HG03196 (cell line): ENCODE measurements around the gene TMEM151B.
A peak's percentile ranks its signal among the peaks of the same experiment; 100 is the strongest.

Source experiments
- ATAC-seq: cut with Tn5 transposase; IDR thresholded peaks from one replicate; pipeline ENCODE4 v1.9.1; 2021; ENCODE audit not compliant: unreplicated experiment

TMEM151B gene

DNA sequence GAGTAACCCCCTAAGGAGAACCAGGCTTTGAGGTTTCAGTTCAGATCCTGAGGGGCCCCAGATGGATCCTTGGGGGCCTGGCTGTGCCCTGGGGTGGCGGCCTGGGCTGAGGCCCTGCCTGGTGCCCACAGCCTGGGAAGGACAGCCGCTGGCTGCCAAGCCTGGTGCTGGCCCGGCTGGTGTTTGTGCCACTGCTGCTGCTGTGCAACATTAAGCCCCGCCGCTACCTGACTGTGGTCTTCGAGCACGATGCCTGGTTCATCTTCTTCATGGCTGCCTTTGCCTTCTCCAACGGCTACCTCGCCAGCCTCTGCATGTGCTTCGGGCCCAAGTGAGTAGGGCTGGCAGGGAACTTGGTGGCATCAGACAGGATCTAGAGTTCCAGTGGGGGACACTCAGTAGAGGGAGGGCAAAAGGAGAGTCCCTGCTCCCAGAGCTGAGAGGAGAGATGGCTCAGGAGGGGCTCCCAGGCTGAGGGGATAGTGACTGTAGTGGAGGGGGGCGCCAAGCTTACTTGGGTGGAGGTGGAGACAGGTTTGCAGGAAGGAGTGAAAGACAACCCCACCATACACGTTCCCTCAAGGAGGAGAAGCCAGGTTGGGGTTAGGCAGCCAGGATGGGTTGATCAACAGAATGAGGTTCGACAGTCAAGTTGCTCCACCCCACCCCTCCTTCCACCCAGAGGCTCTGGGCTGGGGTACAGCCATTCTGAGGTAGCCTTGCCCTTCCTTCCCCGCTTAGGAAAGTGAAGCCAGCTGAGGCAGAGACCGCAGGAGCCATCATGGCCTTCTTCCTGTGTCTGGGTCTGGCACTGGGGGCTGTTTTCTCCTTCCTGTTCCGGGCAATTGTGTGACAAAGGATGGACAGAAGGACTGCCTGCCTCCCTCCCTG is 37.3 kb upstream of the TMEM151B start:
- no peak for ATAC-seq

GRCh38 chr6:44233567-44234100 is 36.6 kb upstream of the TMEM151B start:
- ATAC-seq, result no peak

DNA sequence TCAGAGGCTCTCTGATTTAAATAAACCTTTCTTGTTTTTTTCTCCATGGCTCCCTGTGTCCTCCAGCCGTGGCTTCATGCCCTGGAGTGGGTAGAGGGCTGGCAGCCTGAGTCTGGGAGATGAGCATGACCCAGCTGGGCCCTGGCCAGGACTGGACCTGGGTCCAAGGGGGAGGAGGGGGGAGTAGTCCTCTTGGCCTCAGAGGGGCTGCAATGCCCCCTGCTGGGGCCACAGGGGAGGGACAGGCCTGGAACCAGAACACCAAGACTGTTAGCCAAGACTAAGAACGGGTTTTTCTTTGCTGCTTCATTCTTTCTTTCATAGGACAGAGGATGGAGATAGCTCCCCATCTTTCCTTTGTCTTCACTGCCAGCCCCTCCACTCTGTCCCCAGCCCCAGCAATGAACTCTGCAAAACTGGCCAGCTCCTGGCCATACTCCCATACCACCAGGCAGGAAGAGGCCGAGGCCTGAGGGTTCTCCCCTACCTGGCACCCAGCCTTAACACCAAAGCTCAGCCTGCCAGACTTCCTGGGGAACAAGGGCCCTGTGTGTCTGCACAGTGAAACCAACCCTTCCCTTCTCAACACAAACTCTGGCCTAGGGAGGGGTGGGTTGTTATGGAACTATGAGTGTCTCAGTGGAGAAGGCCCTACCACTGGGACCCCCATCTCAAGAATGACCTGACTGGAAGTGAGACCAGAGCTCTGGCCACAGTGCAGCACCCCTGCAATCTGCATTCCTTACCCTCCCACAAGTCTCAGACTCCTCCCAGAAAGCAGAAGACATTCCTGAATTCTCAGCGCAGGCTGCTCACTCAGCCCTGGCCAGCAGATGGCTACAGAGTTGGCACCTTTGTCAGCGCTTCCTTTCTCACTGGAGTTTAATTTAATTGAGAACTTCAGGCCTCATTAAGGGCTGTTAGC is 35.9 kb upstream of the TMEM151B start:
- ATAC-seq, result no peak

- ATAC-seq, result no peak
Observed at GRCh38 chr6:44235269-44235668, 35.0 kb upstream of the TMEM151B start.

- ATAC-seq, result no peak
Observed at GRCh38 chr6:44235891-44236516, 34.2 kb upstream of the TMEM151B start.

- ATAC-seq, result peak; percentile 69
Observed at GRCh38 chr6:44237021-44237812, 33.0 kb upstream of the TMEM151B start.

DNA sequence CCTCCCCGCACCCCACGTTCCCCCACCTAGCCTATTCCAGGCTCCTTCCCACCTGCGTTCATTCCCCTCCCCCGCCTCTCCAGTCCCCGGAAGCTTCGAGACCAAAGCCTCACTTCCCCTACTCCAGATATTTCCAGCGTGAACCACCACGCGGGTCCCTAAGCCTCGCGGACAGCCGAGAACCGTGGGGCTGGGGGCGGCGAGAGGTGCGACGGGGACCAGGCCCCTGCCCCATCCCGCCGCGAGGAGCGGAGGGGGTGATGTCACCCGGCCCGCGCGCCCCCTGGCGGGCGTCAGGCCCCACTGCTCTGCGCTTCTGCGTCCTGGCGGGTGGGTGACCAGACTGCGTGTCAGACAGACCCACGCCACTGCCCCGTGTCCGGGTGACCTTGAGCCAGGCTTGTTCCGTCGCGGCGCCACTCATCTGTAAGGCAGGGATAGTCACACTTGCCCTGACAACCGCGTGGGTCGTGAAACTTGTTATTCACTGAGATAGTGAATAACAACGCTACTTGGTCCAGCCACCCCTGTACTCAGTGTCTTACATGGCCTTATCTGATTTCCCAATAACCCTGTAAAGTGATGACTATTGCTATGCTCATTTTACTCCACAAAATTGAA is 32.3 kb upstream of the TMEM151B start:
- ATAC-seq, result peak; percentile 69

DNA sequence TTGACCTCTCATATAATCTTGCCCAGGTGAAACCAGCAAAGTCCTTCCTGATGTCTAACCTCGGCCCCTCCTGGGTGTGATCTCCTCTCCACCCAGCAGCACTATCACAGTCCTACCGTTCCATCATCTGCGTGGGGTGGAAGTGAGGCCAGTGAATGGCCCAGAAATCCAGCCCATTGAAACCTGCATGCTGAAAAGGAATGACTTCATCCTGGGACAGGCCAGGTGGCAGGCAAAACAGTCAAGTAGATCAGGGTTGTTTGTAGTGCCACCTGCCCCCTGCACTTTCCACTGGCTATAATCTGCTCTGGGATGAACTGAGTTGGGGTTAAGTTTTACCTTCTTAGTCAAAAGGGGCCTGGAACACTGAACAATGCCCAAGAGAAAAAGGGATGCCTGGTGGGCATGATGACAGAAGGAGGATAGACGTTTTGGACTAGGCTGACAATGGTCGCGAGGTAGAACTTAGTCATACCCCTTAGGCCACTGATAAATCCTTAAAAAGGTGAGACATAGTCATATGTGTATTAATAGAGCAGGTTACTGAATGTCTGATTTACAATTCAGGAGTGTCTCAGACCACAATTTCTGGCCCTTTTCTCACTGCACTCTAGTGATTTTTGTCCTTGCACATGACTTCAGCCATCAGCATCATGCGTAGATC is 31.4 kb upstream of the TMEM151B start:
- ATAC-seq, result no peak

DNA sequence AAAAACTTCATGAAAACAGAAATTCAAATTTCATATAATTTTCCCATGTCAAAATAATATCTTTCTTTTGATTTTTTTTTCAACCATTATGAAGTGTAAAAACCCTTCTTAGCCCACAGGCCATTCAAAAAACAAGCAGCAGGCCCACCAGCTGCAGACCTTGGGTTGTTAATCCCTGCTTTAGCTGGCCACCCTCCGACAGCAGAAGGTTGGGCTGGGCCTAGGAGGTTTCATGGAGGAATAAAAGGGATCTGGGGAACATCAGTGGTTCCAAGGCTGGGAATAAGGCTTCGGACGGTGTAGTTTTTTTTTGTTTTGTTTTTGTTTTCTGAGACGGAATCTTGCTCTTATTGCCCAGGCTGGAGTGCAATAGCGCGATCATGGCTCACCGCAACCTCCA is 26.9 kb upstream of the TMEM151B start:
- no peak for ATAC-seq

GRCh38 chr6:44245391-44245911 is 24.8 kb upstream of the TMEM151B start:
- no peak for ATAC-seq

DNA sequence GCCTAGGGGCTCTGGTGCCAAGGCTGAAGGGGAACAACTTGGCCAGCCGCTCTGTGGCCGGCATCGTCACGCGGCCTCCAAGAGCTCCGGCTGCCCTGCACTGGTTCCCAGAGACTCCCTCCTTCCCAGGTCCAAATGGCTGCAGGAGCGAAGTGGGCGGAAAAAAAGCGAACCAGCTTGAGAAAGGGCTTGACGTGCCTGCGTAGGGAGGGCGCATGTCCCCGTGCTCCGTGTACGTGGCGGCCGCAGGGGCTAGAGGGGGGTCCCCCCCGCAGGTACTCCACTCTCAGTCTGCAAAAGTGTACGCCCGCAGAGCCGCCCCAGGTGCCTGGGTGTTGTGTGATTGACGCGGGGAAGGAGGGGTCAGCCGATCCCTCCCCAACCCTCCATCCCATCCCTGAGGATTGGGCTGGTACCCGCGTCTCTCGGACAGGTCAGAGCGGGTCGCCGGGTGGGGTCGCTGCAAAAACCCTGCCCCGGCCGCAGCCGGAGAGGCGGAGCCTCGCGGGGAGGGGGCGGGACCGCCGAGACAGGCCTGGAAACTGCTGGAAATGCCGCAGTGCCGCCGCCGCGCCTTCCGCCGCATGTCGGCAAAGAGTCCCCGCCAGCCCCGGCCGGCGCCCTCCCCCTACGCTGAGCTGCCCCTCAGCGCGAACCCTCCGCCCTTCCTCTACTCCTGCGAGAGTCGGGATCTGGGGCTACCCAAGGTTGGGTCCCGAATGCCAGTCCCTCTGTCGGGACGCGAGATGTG is 24.2 kb upstream of the TMEM151B start:
- peak; percentile 46 for ATAC-seq

GRCh38 chr6:44246663-44247337 is 23.4 kb upstream of the TMEM151B start, which contains the start of gene HSP90AB1:
Gene HSP90AB1, plus strand, starts transcription at chr6:44247101. Its CDS starts 1,529 bp downstream, at chr6:44248630.
- peak; percentile 72 for ATAC-seq

GRCh38 chr6:44247338-44248302 is 22.6 kb upstream of the TMEM151B start:
- peak; percentile 28 for ATAC-seq

- ATAC-seq, result no peak
Observed at GRCh38 chr6:44248579-44248978, 21.7 kb upstream of the TMEM151B start.

GRCh38 chr6:44249082-44249748 is 21.0 kb upstream of the TMEM151B start:
- ATAC-seq, result no peak
